ENCODE results near the gene ACOT13. TPM values are rescaled to one million over a fixed set of nuclear protein-coding genes. Genes with fewer than 3 reads are reported as not detected.
A peak's percentile ranks its signal among the peaks of the same experiment; 100 is the strongest.
"Not testable (repeated sequence)": the region's sequence is repeated elsewhere in the genome, so short reads cannot be mapped to it uniquely, and the experiment has no call there.

The ACOT13 gene
- total RNA-seq, 1 experiment from 2014 or later = 55.6 TPM

DNA sequence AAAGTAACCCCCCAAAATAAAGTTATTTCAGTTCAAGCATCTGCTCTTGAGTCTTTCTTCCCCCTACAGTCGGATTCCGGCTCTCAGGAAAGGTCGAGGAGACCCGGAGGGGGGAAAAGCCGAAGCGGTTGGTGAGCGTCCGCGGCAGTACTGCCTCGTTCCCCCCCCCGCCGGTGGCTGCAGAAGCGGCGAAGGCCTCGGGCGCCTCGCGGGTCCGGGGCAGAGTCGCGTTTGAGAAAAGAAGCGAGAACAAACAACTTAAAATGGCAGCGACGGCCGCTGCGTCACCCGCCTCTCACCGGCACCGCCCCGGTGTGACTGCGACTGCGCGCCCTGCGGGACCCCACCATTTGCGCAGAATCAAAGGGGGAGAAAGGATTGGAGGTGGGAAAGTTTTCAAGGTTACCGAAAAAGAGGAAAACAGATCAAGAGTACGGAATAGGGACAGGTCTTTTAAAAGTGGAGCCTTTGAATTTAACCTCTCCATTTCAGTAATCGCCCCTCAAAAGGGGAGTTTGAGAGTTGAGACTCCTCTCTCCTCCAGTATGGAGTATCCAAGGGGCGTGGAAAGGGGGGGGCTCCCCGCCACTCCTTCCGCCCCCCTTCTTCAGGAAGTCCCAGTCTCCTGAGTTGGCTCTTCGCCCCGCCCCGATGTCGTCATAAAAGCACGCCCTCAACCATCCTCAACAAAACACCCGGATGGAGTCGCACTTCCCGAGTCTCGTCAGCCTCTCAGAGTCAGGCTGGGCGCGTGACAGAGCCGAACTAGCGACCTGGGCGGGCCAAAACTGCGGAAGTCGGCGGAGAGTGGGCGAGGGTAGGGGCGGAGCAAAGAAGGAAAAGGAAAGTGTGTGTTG lies 54.0 kb downstream of the ACOT13 start:
- Histone ChIP-seq H3K4me3 (ENCODE audit: low read depth, low read length) (peak overlapping the region; percentile 92), H3K36me3 (ENCODE audit: control insufficient read depth, insufficient read depth, low read length) (no peaks in the 10 kb centered on the region), H3K9me3 (no peaks in the 10 kb centered on the region), H3K27me3 (replicated peaks; ENCODE audit: control insufficient read depth, insufficient read depth, low read length) (no peaks in the 10 kb centered on the region), H3K4me1 (no peaks in the 10 kb centered on the region)
- TF ChIP-seq, protein P1, sequence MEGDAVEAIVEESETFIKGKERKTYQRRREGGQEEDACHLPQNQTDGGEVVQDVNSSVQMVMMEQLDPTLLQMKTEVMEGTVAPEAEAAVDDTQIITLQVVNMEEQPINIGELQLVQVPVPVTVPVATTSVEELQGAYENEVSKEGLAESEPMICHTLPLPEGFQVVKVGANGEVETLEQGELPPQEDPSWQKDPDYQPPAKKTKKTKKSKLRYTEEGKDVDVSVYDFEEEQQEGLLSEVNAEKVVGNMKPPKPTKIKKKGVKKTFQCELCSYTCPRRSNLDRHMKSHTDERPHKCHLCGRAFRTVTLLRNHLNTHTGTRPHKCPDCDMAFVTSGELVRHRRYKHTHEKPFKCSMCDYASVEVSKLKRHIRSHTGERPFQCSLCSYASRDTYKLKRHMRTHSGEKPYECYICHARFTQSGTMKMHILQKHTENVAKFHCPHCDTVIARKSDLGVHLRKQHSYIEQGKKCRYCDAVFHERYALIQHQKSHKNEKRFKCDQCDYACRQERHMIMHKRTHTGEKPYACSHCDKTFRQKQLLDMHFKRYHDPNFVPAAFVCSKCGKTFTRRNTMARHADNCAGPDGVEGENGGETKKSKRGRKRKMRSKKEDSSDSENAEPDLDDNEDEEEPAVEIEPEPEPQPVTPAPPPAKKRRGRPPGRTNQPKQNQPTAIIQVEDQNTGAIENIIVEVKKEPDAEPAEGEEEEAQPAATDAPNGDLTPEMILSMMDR (IDR thresholded peaks at IDR 0.05; ENCODE audit: insufficient read depth in 1 of 2, low read depth in 1 of 2, low read length in 1 of 2, severe bottlenecking in 1 of 2, unreplicated experiment in 1 of 2) = no peak
- Mint-ChIP-seq H3K9me3 (ENCODE audit: unreplicated experiment) (no peaks in the 10 kb centered on the region), H3K4me3 (ENCODE audit: unreplicated experiment) (peak overlapping the region; percentile 85), H3K4me1 (ENCODE audit: low read depth, unreplicated experiment) (peaks cover 19% of the 10 kb centered on the region), H3K27me3 (ENCODE audit: insufficient read depth, unreplicated experiment) (no peaks in the 10 kb centered on the region), H3K36me3 (ENCODE audit: insufficient read depth, unreplicated experiment) (peaks cover 57% of the 10 kb centered on the region), H3K27ac (ENCODE audit: unreplicated experiment) (peak overlapping the region; percentile 96)
- ChIA-PET CTCF (no interaction called here), POLR2A (interaction anchor here (0.9 kb wide), 1 partner anchor 32 kb away, joined by 4 read pairs; no protein-coding TSS in a partner anchor)
- no TSS peak for BruUV-seq (replicated peaks)
- intact Hi-C loops (cut with micrococcal nuclease; ENCODE audit: unreplicated experiment) = loop anchor here (1.0 to 2.0 kb wide), 3 partner anchors 45 to 54 kb away; partner anchors contain the start of genes ACOT13, GMNN and TDP2
- peak; percentile 99 to 100 for DNase-seq

- peak overlapping the region; percentile 85 for H3K4me3 Mint-ChIP-seq (ENCODE audit: unreplicated experiment)
- H3K27me3 Mint-ChIP-seq (ENCODE audit: insufficient read depth, unreplicated experiment) = no peaks in the 10 kb centered on the region
- Histone ChIP-seq H3K9me3 (no peaks in the 10 kb centered on the region), H3K4me3 (ENCODE audit: low read depth, low read length) (peak overlapping the region; percentile 49), H3K4me1 (no peaks in the 10 kb centered on the region), H3K36me3 (ENCODE audit: control insufficient read depth, insufficient read depth, low read length) (no peaks in the 10 kb centered on the region), H3K27me3 (replicated peaks; ENCODE audit: control insufficient read depth, insufficient read depth, low read length) (no peaks in the 10 kb centered on the region)
- CTCF ChIA-PET = no interaction called here
- POLR2A ChIA-PET = interaction anchor here (0.9 kb wide), 1 partner anchor 31 kb away, joined by 4 read pairs; no protein-coding TSS in a partner anchor
- H3K27ac Mint-ChIP-seq (ENCODE audit: unreplicated experiment) = peak overlapping the region; percentile 96
- DNase-seq = peak in 1 of 2 experiments; percentile 85
- TF ChIP-seq, protein P1 (IDR thresholded peaks at IDR 0.05; ENCODE audit: insufficient read depth in 1 of 2, low read depth in 1 of 2, low read length in 1 of 2, severe bottlenecking in 1 of 2, unreplicated experiment in 1 of 2) = no peak
- H3K9me3 Mint-ChIP-seq (ENCODE audit: unreplicated experiment) = no peaks in the 10 kb centered on the region
- H3K4me1 Mint-ChIP-seq (ENCODE audit: low read depth, unreplicated experiment) = peaks cover 19% of the 10 kb centered on the region
- peaks cover 48% of the 10 kb centered on the region for H3K36me3 Mint-ChIP-seq (ENCODE audit: insufficient read depth, unreplicated experiment)
- intact Hi-C loops (cut with micrococcal nuclease; ENCODE audit: unreplicated experiment) = loop anchor here (1.0 to 2.0 kb wide), 3 partner anchors 45 to 55 kb away; partner anchors contain the start of genes ACOT13, GMNN and TDP2
- TSS peak; percentile 93 for BruUV-seq (replicated peaks)
These were observed 54.8 kb downstream of the ACOT13 start for GRCh38 chr6:24721461-24722215.

DNA sequence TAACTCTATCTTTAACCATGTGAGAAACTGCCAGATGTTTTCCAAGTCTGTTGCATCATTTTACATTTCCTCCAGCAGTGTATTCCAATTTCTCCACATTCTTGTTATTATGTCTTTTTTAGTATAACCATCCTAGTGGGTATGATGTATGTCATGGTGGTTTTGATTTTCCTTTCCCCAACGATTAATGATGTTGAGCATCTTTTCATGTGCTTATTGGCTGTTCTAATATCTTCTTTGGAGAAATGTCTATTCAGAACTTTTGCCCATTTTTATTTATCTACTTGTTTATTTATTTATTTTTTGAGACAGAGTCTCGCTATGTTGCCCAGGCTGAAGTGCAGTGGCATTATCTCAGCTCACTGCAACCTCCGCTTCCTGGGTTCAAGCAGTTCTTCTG lies 56.4 kb downstream of the ACOT13 start:
- no TSS peak for BruUV-seq (replicated peaks)
- peaks cover 3% of the 10 kb centered on the region for H3K9me3 Mint-ChIP-seq (ENCODE audit: unreplicated experiment)
- no peaks in the 10 kb centered on the region for H3K27me3 Mint-ChIP-seq (ENCODE audit: insufficient read depth, unreplicated experiment)
- peaks cover 7% of the 10 kb centered on the region for H3K4me1 Mint-ChIP-seq (ENCODE audit: low read depth, unreplicated experiment)
- H3K4me3 ChIP-seq (ENCODE audit: low read depth, low read length) = no peak overlapping the region
- no peak overlapping the region for H3K4me3 Mint-ChIP-seq (ENCODE audit: unreplicated experiment)
- intact Hi-C loops (cut with micrococcal nuclease; ENCODE audit: unreplicated experiment) = no loop called here
- ChIA-PET CTCF (no interaction called here), POLR2A (no interaction called here)
- no peaks in the 10 kb centered on the region for H3K27me3 ChIP-seq (replicated peaks; ENCODE audit: control insufficient read depth, insufficient read depth, low read length)
- H3K36me3 Mint-ChIP-seq (ENCODE audit: insufficient read depth, unreplicated experiment) = peaks cover 35% of the 10 kb centered on the region
- no peak for DNase-seq
- H3K4me1 ChIP-seq = no peaks in the 10 kb centered on the region
- H3K9me3 ChIP-seq = no peaks in the 10 kb centered on the region
- H3K27ac Mint-ChIP-seq (ENCODE audit: unreplicated experiment) = no peak overlapping the region
- TF ChIP-seq, protein P1 (IDR thresholded peaks at IDR 0.05; ENCODE audit: insufficient read depth in 1 of 2, low read depth in 1 of 2, low read length in 1 of 2, severe bottlenecking in 1 of 2, unreplicated experiment in 1 of 2) = no peak
- H3K36me3 ChIP-seq (ENCODE audit: control insufficient read depth, insufficient read depth, low read length) = no peaks in the 10 kb centered on the region

DNA sequence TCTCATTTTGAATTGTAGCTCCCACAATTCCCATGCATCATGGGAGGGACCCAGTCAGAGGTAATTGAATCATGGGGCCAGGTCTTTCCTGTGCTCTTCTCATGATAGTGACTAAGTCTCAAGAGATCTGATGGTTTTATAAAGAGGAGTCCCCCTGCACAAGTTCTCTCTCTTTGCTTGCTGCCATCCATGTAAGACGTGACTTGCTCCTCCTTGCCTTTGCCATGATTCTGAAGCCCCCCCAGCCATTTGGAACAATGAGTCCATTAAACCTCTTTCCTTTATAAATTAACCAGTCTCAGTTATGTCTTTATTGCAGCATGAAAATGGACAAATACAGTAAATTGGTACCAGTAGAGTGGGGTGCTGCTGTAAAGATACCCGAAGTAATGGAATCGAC lies 63.8 kb downstream of the ACOT13 start:
- H3K4me3 ChIP-seq (ENCODE audit: low read depth, low read length); CTCF ChIA-PET; intact Hi-C loops (cut with micrococcal nuclease; ENCODE audit: unreplicated experiment); H3K27me3 ChIP-seq (replicated peaks; ENCODE audit: control insufficient read depth, insufficient read depth, low read length); H3K27ac Mint-ChIP-seq (ENCODE audit: unreplicated experiment); H3K4me3 Mint-ChIP-seq (ENCODE audit: unreplicated experiment); H3K27me3 Mint-ChIP-seq (ENCODE audit: insufficient read depth, unreplicated experiment); H3K36me3 ChIP-seq (ENCODE audit: control insufficient read depth, insufficient read depth, low read length); DNase-seq; H3K4me1 ChIP-seq; BruUV-seq (replicated peaks); H3K4me1 Mint-ChIP-seq (ENCODE audit: low read depth, unreplicated experiment); POLR2A ChIA-PET; H3K36me3 Mint-ChIP-seq (ENCODE audit: insufficient read depth, unreplicated experiment): not testable (repeated sequence)
- peaks cover 57% of the 10 kb centered on the region for H3K9me3 Mint-ChIP-seq (ENCODE audit: unreplicated experiment)
- H3K9me3 ChIP-seq = peaks cover 24% of the 10 kb centered on the region
